PFSK-1 (cell line): ENCODE measurements around the gene FZD1.

ENCODE experiments used
- FOXP2 ChIP-seq: optimal IDR thresholded peaks from 2 replicates; pipeline ENCODE3; 2011; ENCODE audit warnings: borderline replicate concordance, control low read depth, inconsistent platforms; ENCODE audit not compliant: insufficient read depth; ENCODE audit errors: extremely low read length, extremely low read depth
- POLR2AphosphoS5 ChIP-seq: IDR thresholded peaks from 2 replicates; pipeline ENCODE4 v1.6.1; 2012; ENCODE audit warnings: low read depth, mild to moderate bottlenecking, control low read depth, low read length, moderate library complexity
- SIN3A ChIP-seq: IDR thresholded peaks from 2 replicates; pipeline ENCODE4 v1.6.1; 2012; ENCODE audit warnings: mild to moderate bottlenecking, low read length, moderate library complexity, borderline replicate concordance; ENCODE audit not compliant: insufficient read depth
- TAF1 ChIP-seq: IDR thresholded peaks from 2 replicates; pipeline ENCODE4 v1.6.1; 2012; ENCODE audit warnings: low read length, control low read depth, borderline replicate concordance; ENCODE audit not compliant: insufficient read depth
- TF ChIP-seq, protein P1 (sequence below), 2 experiments: IDR thresholded peaks; 2 replicates each; pipeline versions ENCODE4 v1.6.1 to v1.8.0; 2011 to 2012; ENCODE audit warnings: low read depth in 2 of 2, low read length in 2 of 2, control low read depth in 1 of 2, inconsistent platforms in 1 of 2, mild to moderate bottlenecking in 1 of 2, moderate library complexity in 1 of 2; ENCODE audit not compliant: insufficient read depth in 1 of 2

DNA sequence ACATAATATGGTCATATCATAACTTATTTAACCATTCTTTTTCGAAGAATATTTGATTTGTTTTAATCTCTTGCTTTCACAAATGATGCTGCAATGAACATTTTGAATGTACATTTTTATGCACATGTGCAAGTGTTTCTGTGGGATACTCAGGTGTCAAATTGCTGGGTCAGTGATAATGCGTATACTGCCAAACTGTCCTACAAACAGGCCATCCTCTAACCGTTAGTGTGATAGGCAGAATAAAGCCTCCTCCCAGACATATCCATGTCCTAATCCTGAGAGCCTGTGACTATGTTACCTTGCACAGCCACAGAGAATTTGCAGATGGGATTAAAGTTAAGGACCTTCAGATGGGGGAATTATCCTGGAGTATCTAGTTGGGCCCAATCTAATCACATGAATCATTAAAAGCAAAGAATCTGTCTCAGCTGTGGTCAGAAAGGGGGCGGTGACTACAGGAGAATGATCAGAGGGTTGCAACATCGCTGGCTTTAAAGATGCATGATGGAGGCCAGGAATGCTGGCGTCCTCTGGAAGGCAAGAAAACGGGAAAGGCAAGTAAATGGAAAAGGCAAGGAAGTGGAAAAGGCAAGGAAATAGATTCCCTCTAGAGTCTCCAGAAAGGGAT is 46.7 kb downstream of the FZD1 start:
- no peak for TF ChIP-seq TAF1
- TF ChIP-seq POLR2AphosphoS5: no peak
- TF ChIP-seq, protein P1, sequence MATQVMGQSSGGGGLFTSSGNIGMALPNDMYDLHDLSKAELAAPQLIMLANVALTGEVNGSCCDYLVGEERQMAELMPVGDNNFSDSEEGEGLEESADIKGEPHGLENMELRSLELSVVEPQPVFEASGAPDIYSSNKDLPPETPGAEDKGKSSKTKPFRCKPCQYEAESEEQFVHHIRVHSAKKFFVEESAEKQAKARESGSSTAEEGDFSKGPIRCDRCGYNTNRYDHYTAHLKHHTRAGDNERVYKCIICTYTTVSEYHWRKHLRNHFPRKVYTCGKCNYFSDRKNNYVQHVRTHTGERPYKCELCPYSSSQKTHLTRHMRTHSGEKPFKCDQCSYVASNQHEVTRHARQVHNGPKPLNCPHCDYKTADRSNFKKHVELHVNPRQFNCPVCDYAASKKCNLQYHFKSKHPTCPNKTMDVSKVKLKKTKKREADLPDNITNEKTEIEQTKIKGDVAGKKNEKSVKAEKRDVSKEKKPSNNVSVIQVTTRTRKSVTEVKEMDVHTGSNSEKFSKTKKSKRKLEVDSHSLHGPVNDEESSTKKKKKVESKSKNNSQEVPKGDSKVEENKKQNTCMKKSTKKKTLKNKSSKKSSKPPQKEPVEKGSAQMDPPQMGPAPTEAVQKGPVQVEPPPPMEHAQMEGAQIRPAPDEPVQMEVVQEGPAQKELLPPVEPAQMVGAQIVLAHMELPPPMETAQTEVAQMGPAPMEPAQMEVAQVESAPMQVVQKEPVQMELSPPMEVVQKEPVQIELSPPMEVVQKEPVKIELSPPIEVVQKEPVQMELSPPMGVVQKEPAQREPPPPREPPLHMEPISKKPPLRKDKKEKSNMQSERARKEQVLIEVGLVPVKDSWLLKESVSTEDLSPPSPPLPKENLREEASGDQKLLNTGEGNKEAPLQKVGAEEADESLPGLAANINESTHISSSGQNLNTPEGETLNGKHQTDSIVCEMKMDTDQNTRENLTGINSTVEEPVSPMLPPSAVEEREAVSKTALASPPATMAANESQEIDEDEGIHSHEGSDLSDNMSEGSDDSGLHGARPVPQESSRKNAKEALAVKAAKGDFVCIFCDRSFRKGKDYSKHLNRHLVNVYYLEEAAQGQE (IDR thresholded peaks at IDR 0.05; ENCODE audit: insufficient read depth in 1 of 2, low read depth in 2 of 2, low read length in 2 of 2): no peak
- no peak for TF ChIP-seq FOXP2
- TF ChIP-seq SIN3A: no peak
